HG03558 (cell line): ENCODE data around the gene CELSR2.
"Not testable (repeated sequence)": the region's sequence is repeated elsewhere in the genome, so short reads cannot be mapped to it uniquely, and the experiment has no call there.

Experiments
- ATAC-seq: cut with Tn5 transposase; IDR thresholded peaks from one replicate; pipeline ENCODE4 v1.9.1; 2021; ENCODE audit warnings: moderate number of reproducible peaks; ENCODE audit not compliant: unreplicated experiment; ENCODE audit errors: extremely low read depth

The CELSR2 gene

GRCh38 chr1:109275706-109276345 lies 26.5 kb downstream of the CELSR2 start:
- no peak for ATAC-seq

GRCh38 chr1:109277434-109278204 lies 28.3 kb downstream of the CELSR2 start:
- no peak for ATAC-seq

- no peak for ATAC-seq
Observed at GRCh38 chr1:109279615-109280278, 30.4 kb downstream of the CELSR2 start.

GRCh38 chr1:109280862-109281261 lies 31.5 kb downstream of the CELSR2 start:
- no peak for ATAC-seq

- ATAC-seq = no peak
Observed at GRCh38 chr1:109281680-109282496, 32.5 kb downstream of the CELSR2 start.

GRCh38 chr1:109282497-109282951 lies 33.2 kb downstream of the CELSR2 start:
- no peak for ATAC-seq

GRCh38 chr1:109282952-109283747 lies 33.8 kb downstream of the CELSR2 start, which contains the start of gene PSRC1:
Gene PSRC1, minus strand, starts transcription at chr1:109283145.
- peak; percentile 74 for ATAC-seq

GRCh38 chr1:109283748-109284600 lies 34.6 kb downstream of the CELSR2 start:
- ATAC-seq = no peak

GRCh38 chr1:109286762-109287161 lies 37.4 kb downstream of the CELSR2 start:
- ATAC-seq = not testable (repeated sequence)

- ATAC-seq = no peak
Observed at GRCh38 chr1:109290137-109290536, 40.8 kb downstream of the CELSR2 start.

- no peak for ATAC-seq
Observed at GRCh38 chr1:109290998-109291397, 41.7 kb downstream of the CELSR2 start.

GRCh38 chr1:109292364-109292763 lies 43.0 kb downstream of the CELSR2 start:
- ATAC-seq = no peak

GRCh38 chr1:109293026-109293425 lies 43.7 kb downstream of the CELSR2 start:
- no peak for ATAC-seq

- ATAC-seq = no peak
Observed at GRCh38 chr1:109294481-109294880, 45.1 kb downstream of the CELSR2 start.

GRCh38 chr1:109295712-109296415 lies 46.5 kb downstream of the CELSR2 start:
- ATAC-seq = no peak

- ATAC-seq = no peak
Observed at GRCh38 chr1:109296782-109297181, 47.4 kb downstream of the CELSR2 start.

- ATAC-seq = no peak
Observed at GRCh38 chr1:109298666-109299557, 49.6 kb downstream of the CELSR2 start.
